ENCODE data around the gene URGCP. TPM values are rescaled to one million over a fixed set of nuclear protein-coding genes. Genes with fewer than 3 reads are reported as not detected.
"Not testable (repeated sequence)": the region's sequence is repeated elsewhere in the genome, so short reads cannot be mapped to it uniquely, and the experiment has no call there.

The URGCP gene
- total and polyA plus RNA-seq, 12 donors: 14.1 to 46.3 (median 38.6) TPM

DNA sequence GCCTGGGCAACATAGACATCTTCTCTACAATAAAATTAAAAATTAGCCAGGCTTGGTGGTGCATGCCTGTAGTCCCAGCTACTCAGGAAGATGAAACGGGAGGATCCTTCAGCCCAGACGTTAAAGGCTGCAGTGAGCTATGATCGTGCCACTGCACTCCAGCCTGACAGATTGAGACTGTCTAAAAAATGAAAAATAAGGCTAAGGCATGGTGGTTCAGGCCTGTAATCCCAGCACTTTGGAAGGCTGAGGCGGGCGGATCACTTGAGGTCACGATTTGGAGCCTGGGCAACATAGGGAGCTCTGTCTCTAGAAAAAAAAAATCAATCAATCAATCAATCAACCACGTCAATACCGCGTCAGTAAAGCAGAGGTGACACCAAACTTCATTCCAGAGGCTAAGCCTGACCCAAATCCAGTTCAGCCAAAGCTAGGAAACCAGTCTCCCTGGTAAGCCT is 68.2 kb downstream of the URGCP start:
- TF ChIP-seq, protein P1, sequence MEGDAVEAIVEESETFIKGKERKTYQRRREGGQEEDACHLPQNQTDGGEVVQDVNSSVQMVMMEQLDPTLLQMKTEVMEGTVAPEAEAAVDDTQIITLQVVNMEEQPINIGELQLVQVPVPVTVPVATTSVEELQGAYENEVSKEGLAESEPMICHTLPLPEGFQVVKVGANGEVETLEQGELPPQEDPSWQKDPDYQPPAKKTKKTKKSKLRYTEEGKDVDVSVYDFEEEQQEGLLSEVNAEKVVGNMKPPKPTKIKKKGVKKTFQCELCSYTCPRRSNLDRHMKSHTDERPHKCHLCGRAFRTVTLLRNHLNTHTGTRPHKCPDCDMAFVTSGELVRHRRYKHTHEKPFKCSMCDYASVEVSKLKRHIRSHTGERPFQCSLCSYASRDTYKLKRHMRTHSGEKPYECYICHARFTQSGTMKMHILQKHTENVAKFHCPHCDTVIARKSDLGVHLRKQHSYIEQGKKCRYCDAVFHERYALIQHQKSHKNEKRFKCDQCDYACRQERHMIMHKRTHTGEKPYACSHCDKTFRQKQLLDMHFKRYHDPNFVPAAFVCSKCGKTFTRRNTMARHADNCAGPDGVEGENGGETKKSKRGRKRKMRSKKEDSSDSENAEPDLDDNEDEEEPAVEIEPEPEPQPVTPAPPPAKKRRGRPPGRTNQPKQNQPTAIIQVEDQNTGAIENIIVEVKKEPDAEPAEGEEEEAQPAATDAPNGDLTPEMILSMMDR (IDR thresholded peaks at IDR 0.05): no peak
- peaks cover 0 to 11% (median 0%) of the 10 kb centered on the region in 7 donors for H3K27me3 ChIP-seq
- peak overlapping the region in 4 of 10 donors; percentile 30 to 38 (median 36) for H3K4me3 ChIP-seq
- 83 to 89% methylated on average over 9 of the region's 9 CpGs for WGBS, 2 donors
- ATAC-seq (peak in 2 of 8 donors; percentile 11 to 23), DNase-seq (no peak)
- intact Hi-C loops (cut with DNase I): loop anchor here in 9 of 10 donors (1.0 to 10.0 kb wide), 10 partner anchors 111 to 903 kb away; partner anchors contain the start of genes STK17A (in 7 of the 9), COA1 (in 2 of the 9), MRPL32 (in 1 of the 9) and PSMA2 (in 1 of the 9)
- H3K36me3 ChIP-seq: no peaks in the 10 kb centered on the region
- H3K4me1 ChIP-seq: peaks cover 0 to 22% (median 0%) of the 10 kb centered on the region in 9 donors
- no peak overlapping the region for H3K27ac ChIP-seq
- no peaks in the 10 kb centered on the region for H3K9me3 ChIP-seq

DNA sequence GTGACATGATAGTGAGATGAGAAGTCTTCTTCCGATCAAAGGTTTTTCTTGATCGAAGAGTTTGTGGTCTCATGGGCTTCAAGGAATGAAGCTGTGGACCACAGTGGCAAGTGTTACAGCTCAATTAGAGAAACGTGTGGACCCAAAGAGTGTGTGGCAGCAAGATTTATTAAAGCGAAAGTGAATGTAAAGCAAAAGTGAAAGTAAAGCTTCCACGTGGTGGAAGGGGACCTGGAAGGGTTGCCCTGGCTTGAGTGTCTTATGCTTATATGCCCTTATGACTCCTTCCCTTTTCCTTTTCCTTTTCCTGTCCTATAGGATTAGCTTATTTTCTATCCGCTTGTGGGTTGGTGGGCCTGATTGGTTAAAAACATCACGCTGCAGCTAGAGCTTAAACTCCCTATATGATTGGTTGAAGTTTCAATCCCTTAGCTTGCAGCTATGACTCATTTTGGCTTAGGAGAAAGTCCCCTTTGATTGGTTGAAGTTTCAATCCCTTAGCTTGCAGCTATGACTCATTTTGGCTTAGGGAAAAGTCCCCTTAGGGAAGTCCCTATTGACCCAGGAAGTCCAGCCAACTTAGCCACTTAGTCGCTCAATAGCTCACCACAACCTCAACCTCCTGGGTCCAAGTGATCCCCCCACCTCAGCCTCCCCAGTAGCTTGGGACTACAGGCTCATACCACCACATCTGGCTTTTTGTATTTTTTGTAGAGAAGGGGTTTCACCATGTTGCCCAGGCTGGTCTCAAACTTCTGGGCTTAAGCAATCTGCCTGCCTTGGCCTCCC is 71.7 kb downstream of the URGCP start:
- 74 to 78% methylated on average over 8 of the region's 8 CpGs for WGBS, 2 donors
- intact Hi-C loops (cut with DNase I): loop anchor here in 8 of 10 donors (5.0 to 10.0 kb wide), 7 partner anchors 107 to 900 kb away; partner anchors contain the start of genes STK17A (in 5 of the 8), COA1 (in 2 of the 8), MRPL32 (in 1 of the 8) and PSMA2 (in 1 of the 8)

DNA sequence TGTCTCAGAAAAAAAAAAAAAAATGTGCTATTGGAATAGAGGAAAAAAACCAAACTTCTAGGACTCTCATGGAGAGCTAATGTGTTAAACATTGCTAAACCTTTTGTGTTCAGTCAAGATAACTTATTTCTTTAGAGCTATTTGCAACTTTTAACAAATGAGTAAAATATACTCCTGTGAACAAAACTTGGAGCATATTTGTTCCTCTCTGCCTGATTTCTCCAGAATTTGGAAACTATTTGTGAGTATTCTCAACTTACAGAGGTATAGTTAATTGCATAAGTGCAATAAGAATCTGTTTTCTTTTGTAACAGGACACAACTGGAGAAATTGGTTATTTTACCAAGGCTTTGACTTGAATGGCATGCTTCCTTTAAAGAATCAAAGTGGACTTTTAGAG is 75.5 kb downstream of the URGCP start:
- ATAC-seq, H3K9me3 ChIP-seq, H3K36me3 ChIP-seq, H3K4me3 ChIP-seq, H3K27ac ChIP-seq, DNase-seq: not testable (repeated sequence)
- intact Hi-C loops (cut with DNase I): loop anchor here in 4 of 10 donors (10.0 kb wide), 4 partner anchors 106 to 896 kb away; partner anchors contain the start of genes COA1 (in 1 of the 4), MRPL32 (in 1 of the 4), PSMA2 (in 1 of the 4) and STK17A (in 1 of the 4)
- H3K27me3 ChIP-seq: peaks cover 0 to 39% (median 9%) of the 10 kb centered on the region in 7 donors
- H3K4me1 ChIP-seq: peaks cover 0 to 11% (median 0%) of the 10 kb centered on the region in 9 donors

More for the DNA sequence above, 71.7 kb downstream of the URGCP start:
- Histone ChIP-seq H3K27me3 (peaks cover 0 to 10% (median 0%) of the 10 kb centered on the region in 7 donors), H3K9me3 (peaks cover 0 to 9% (median 0%) of the 10 kb centered on the region in 11 donors), H3K27ac (peak overlapping the region in 2 of 10 donors; percentile 19 to 60), H3K36me3 (no peaks in the 10 kb centered on the region), H3K4me3 (peak overlapping the region in 7 of 10 donors; percentile 10 to 42 (median 26)), H3K4me1 (peaks cover 0 to 22% (median 0%) of the 10 kb centered on the region in 9 donors)
- DNase-seq: no peak
- TF ChIP-seq, protein P1 (IDR thresholded peaks at IDR 0.05): no peak
- no peak for ATAC-seq

Other genes starting within 250 kb of the URGCP start
- 10 to 100 TPM; 64.5 to 83.1 (median 75.4) TPM for gene COA1, start 177.1 kb downstream of the URGCP start, total RNA-seq
- gene COA1, start 177.1 kb downstream of the URGCP start, polyA plus RNA-seq: 10 to 100 TPM; 52.1 to 83.3 TPM
- gene BLVRA, start 147.9 kb downstream of the URGCP start, total RNA-seq: 10 to 100 TPM; 39.4 to 68.9 (median 45.1) TPM
- gene BLVRA, start 147.9 kb downstream of the URGCP start, polyA plus RNA-seq: 10 to 100 TPM; 47.8 to 54.6 TPM
- 100 to 1,000 TPM; 124 to 197 (median 154) TPM for gene MRPS24, start 37.1 kb downstream of the URGCP start, total RNA-seq
- gene MRPS24, start 37.1 kb downstream of the URGCP start, polyA plus RNA-seq: 100 to 1,000 TPM; 164 to 227 TPM
- 10 to 100 TPM; 34.4 to 56.1 (median 44.6) TPM for gene UBE2D4, start 19.8 kb upstream of the URGCP start, total RNA-seq
- 10 to 100 TPM; 26.2 to 35.6 TPM for gene UBE2D4, start 19.8 kb upstream of the URGCP start, polyA plus RNA-seq
- gene SPDYE1, start 91.3 kb upstream of the URGCP start, total RNA-seq: under 1 TPM in 1 of 10 donors, not detected in 9; 0.11 TPM
- gene SPDYE1, start 91.3 kb upstream of the URGCP start, polyA plus RNA-seq: not detected
- 10 to 100 TPM; 26.0 to 59.0 (median 35.4) TPM for gene DBNL, start 138.1 kb upstream of the URGCP start, total RNA-seq
- gene DBNL, start 138.1 kb upstream of the URGCP start, polyA plus RNA-seq: 10 to 100 TPM; 34.8 to 74.3 TPM
- gene PGAM2, start 159.0 kb upstream of the URGCP start, total RNA-seq: 1,000 to 10,000 TPM in 2 of 10 donors, 100 to 1,000 TPM in 8; 375 to 1,148 (median 557) TPM
- 1,000 to 10,000 TPM in 1 of 2 donors, 100 to 1,000 TPM in 1; 367 to 2,327 TPM for gene PGAM2, start 159.0 kb upstream of the URGCP start, polyA plus RNA-seq
- gene POLM, start 175.9 kb upstream of the URGCP start, total RNA-seq: 10 to 100 TPM; 10.9 to 28.4 (median 13.5) TPM
- gene POLM, start 175.9 kb upstream of the URGCP start, polyA plus RNA-seq: 10 to 100 TPM in 1 of 2 donors, 1 to 10 TPM in 1; 6.7 to 22.8 TPM
- gene AEBP1, start 197.7 kb upstream of the URGCP start, total RNA-seq: 10 to 100 TPM; 14.1 to 31.3 (median 21.6) TPM
- 10 to 100 TPM; 18.0 to 33.7 TPM for gene AEBP1, start 197.7 kb upstream of the URGCP start, polyA plus RNA-seq
- 10 to 100 TPM; 64.4 to 92.0 (median 76.8) TPM for gene POLD2, start 217.0 kb upstream of the URGCP start, total RNA-seq
- 100 to 1,000 TPM in 1 of 2 donors, 10 to 100 TPM in 1; 89.3 to 150 TPM for gene POLD2, start 217.0 kb upstream of the URGCP start, polyA plus RNA-seq
- gene MYL7, start 234.7 kb upstream of the URGCP start, total RNA-seq: 1,000 to 10,000 TPM in 7 of 10 donors, 100 to 1,000 TPM in 3; 146 to 6,323 (median 1,764) TPM
- 1,000 to 10,000 TPM; 1,475 to 2,069 TPM for gene MYL7, start 234.7 kb upstream of the URGCP start, polyA plus RNA-seq

Data from heart right ventricle (tissue), 16 donors.